H9 (cell line): ENCODE results near the gene CELF4. TPM values are rescaled to one million over a fixed set of nuclear protein-coding genes. Genes with fewer than 3 reads are reported as not detected.

Experiments used
- DNase-seq: peaks from one replicate; pipeline ENCODE4 v3.0.0-alpha.2; 2017
- H2AFZ ChIP-seq: one replicate; pipeline ENCODE4 v1.6.1; 2013; ENCODE audit warnings: mild to moderate bottlenecking, low read length, control low read depth, moderate library complexity
- H2AK5ac ChIP-seq: 2 replicates; pipeline ENCODE4 v1.6.1; 2013; ENCODE audit warnings: low read length, control low read depth, mixed read lengths; ENCODE audit not compliant: insufficient read length
- H2BK120ac ChIP-seq: one replicate; pipeline ENCODE4 v1.6.1; 2013; ENCODE audit warnings: low read depth, mild to moderate bottlenecking, low read length, control low read depth, inconsistent platforms; ENCODE audit not compliant: poor library complexity, severe bottlenecking
- H2BK12ac ChIP-seq: 2 replicates; pipeline ENCODE4 v1.6.1; 2013; ENCODE audit warnings: low read length, control low read depth, mixed read lengths, low read depth; ENCODE audit not compliant: insufficient read length
- H2BK15ac ChIP-seq: 2 replicates; pipeline ENCODE4 v1.6.1; 2013; ENCODE audit warnings: low read depth, low read length, control low read depth
- H2BK20ac ChIP-seq: one replicate; pipeline ENCODE4 v1.6.1; 2013; ENCODE audit warnings: low read depth, mild to moderate bottlenecking, low read length, control low read depth, inconsistent platforms; ENCODE audit not compliant: poor library complexity, severe bottlenecking
- H2BK5ac ChIP-seq: 2 replicates; pipeline ENCODE4 v1.6.1; 2013; ENCODE audit warnings: low read length, control low read depth, mixed read lengths; ENCODE audit not compliant: insufficient read length
- H3K14ac ChIP-seq: 2 replicates; pipeline ENCODE4 v1.6.1; 2013; ENCODE audit warnings: low read length, control low read depth; ENCODE audit not compliant: insufficient read depth
- H3K18ac ChIP-seq: 2 replicates; pipeline ENCODE4 v1.6.1; 2013; ENCODE audit warnings: low read depth, mild to moderate bottlenecking, mixed read lengths, low read length, control low read depth; ENCODE audit not compliant: insufficient read length
- H3K23ac ChIP-seq: 2 replicates; pipeline ENCODE4 v1.6.1; 2013; ENCODE audit warnings: low read length, control low read depth, mixed read lengths, low read depth; ENCODE audit not compliant: insufficient read length
- H3K23me2 ChIP-seq: 2 replicates; pipeline ENCODE4 v1.6.1; 2013; ENCODE audit warnings: low read depth, mild to moderate bottlenecking, mixed read lengths, low read length, control low read depth; ENCODE audit not compliant: insufficient read length, poor library complexity, severe bottlenecking
- H3K27ac ChIP-seq: 2 replicates; pipeline ENCODE4 v1.5.1; 2013; ENCODE audit warnings: low read length, control low read depth, mixed read lengths, low read depth; ENCODE audit not compliant: insufficient read length
- H3K27me3 ChIP-seq: 2 replicates; pipeline ENCODE4 v1.6.1; 2013; ENCODE audit warnings: low read length, control low read depth, inconsistent platforms; ENCODE audit not compliant: insufficient read depth
- H3K4ac ChIP-seq: 2 replicates; pipeline ENCODE4 v1.6.1; 2013; ENCODE audit warnings: low read depth, mild to moderate bottlenecking, control low read depth, inconsistent platforms, low read length, moderate library complexity
- H3K4me1 ChIP-seq: 2 replicates; pipeline ENCODE4 v1.6.1; 2013; ENCODE audit warnings: low read length, control low read depth, inconsistent platforms; ENCODE audit not compliant: insufficient read depth
- H3K4me2 ChIP-seq: 2 replicates; pipeline ENCODE4 v1.6.1; 2013; ENCODE audit warnings: low read length, control low read depth, mixed read lengths; ENCODE audit not compliant: insufficient read length, insufficient read depth
- H3K56ac ChIP-seq: 2 replicates; pipeline ENCODE4 v1.6.1; 2013; ENCODE audit warnings: low read depth, mild to moderate bottlenecking, mixed read lengths, low read length, control low read depth; ENCODE audit not compliant: insufficient read length
- H3K79me1 ChIP-seq: 2 replicates; pipeline ENCODE4 v1.6.1; 2013; ENCODE audit warnings: low read depth, mild to moderate bottlenecking, moderate library complexity, low read length, control low read depth, inconsistent platforms; ENCODE audit not compliant: insufficient read depth, poor library complexity, severe bottlenecking
- H3K79me2 ChIP-seq: 2 replicates; pipeline ENCODE4 v1.6.1; 2013; ENCODE audit warnings: low read length, control low read depth, inconsistent platforms; ENCODE audit not compliant: insufficient read depth
- H3K9ac ChIP-seq: 2 replicates; pipeline ENCODE4 v1.6.1; 2013; ENCODE audit warnings: low read length, control low read depth, mixed read lengths; ENCODE audit not compliant: insufficient read length; ENCODE audit errors: extremely low read depth
- H3K9me3 ChIP-seq: one replicate; pipeline ENCODE4 v1.6.1; 2013; ENCODE audit warnings: low read depth, low read length, inconsistent platforms; ENCODE audit not compliant: control insufficient read depth
- H3T11ph ChIP-seq: one replicate; pipeline ENCODE4 v1.6.1; 2013; ENCODE audit warnings: mild to moderate bottlenecking, low read length, control low read depth, inconsistent platforms
- H4K20me1 ChIP-seq: one replicate; pipeline ENCODE4 v1.6.1; 2013; ENCODE audit not compliant: control insufficient read depth, insufficient read length, insufficient read depth
- H4K5ac ChIP-seq: 2 replicates; pipeline ENCODE4 v1.6.1; 2013; ENCODE audit warnings: low read depth, mild to moderate bottlenecking, mixed read lengths, low read length, control low read depth; ENCODE audit not compliant: insufficient read length
- H4K8ac ChIP-seq: replicated peaks from 2 replicates; pipeline ENCODE4 v1.6.1; 2013; ENCODE audit warnings: low read length, control low read depth, mixed read lengths, low read depth; ENCODE audit not compliant: insufficient read length
- H4K91ac ChIP-seq: 2 replicates; pipeline ENCODE4 v1.6.1; 2013; ENCODE audit warnings: low read depth, mild to moderate bottlenecking, moderate library complexity, mixed read lengths, low read length, control low read depth; ENCODE audit not compliant: insufficient read length
- H3K27ac Mint-ChIP-seq, 3 experiments: 2 replicates in 2 of 3; 3 replicates in 1 of 3; pipeline ENCODE4 v1.8.0; 2020 to 2021; ENCODE audit warnings: mixed read lengths in 3 of 3, mild to moderate bottlenecking in 1 of 3, moderate library complexity in 1 of 3
- H3K27me3 Mint-ChIP-seq: 2 replicates; pipeline ENCODE4 v1.8.0; 2021; ENCODE audit warnings: low read depth, mild to moderate bottlenecking, moderate library complexity, mixed read lengths
- H3K36me3 Mint-ChIP-seq, 3 experiments: 2 replicates in 2 of 3; 3 replicates in 1 of 3; pipeline ENCODE4 v1.8.0; 2020 to 2021; ENCODE audit warnings: low read depth in 3 of 3, mixed read lengths in 3 of 3; ENCODE audit not compliant: insufficient read depth in 1 of 3
- H3K4me1 Mint-ChIP-seq, 2 experiments: 2 replicates each; pipeline ENCODE4 v1.8.0; 2020; ENCODE audit warnings: mixed read lengths in 2 of 2
- H3K4me3 Mint-ChIP-seq, 2 experiments: 2 replicates in 1 of 2; 3 replicates in 1 of 2; pipeline ENCODE4 v1.8.0; 2020 to 2021; ENCODE audit warnings: mild to moderate bottlenecking in 2 of 2, mixed read lengths in 2 of 2, moderate library complexity in 1 of 2
- H3K9me3 Mint-ChIP-seq, 2 experiments: 2 replicates in 1 of 2; 3 replicates in 1 of 2; pipeline ENCODE4 v1.8.0; 2020; ENCODE audit warnings: mild to moderate bottlenecking in 2 of 2, mixed read lengths in 2 of 2, moderate library complexity in 1 of 2
- CTCF ChIP-seq: fragments of 200-600 bp; sonication (generic); conservative IDR thresholded peaks from 3 replicates; pipeline ENCODE4 v1.8.0; 2021; ENCODE audit warnings: antibody characterized with exemption, mild to moderate bottlenecking
- WGBS: extraction: QIAGEN DNeasy Blood & Tissue Kit; methylation state at CpG from one replicate; pipeline ENCODE4 v1.1.7; 2013; ENCODE audit warnings: missing lambda C conversion rate, low lambda C conversion rate, mixed read lengths; ENCODE audit not compliant: insufficient read length; ENCODE audit errors: extremely low coverage; 5-methylcytosine and 5-hydroxymethylcytosine counted together
- total RNA-seq: library from RNA; stranded (reverse); gene quantifications from 2 replicates; pipeline ENCODE4 v1.2.1, GENCODE V29; 2021

CELF4 gene
- total RNA-seq, 1 experiment from 2014 or later: 1.1 TPM

- Histone ChIP-seq H2BK120ac (no peak overlapping the region), H3K4me2 (no peak overlapping the region), H4K5ac (no peak overlapping the region), H3T11ph (no peak overlapping the region), H3K4me1 (peaks cover 4% of the 10 kb centered on the region; the same call in 1 of the 2 replicates), H2BK12ac (no peak overlapping the region), H3K9ac (no peak overlapping the region), H2BK15ac (no peak overlapping the region), H3K4ac (no peak overlapping the region), H3K23ac (no peak overlapping the region), H2BK5ac (no peak overlapping the region), H4K8ac (no peak overlapping the region), H3K14ac (no peak overlapping the region), H3K56ac (no peak overlapping the region), H3K27ac (no peak overlapping the region), H2BK20ac (no peak overlapping the region), H3K18ac (no peak overlapping the region), H3K9me3 (no peaks in the 10 kb centered on the region), H4K20me1 (no peaks in the 10 kb centered on the region), H3K79me1 (no peaks in the 10 kb centered on the region), H3K27me3 (peaks cover 11% of the 10 kb centered on the region), H4K91ac (no peak overlapping the region), H2AFZ (no peak overlapping the region), H3K79me2 (no peaks in the 10 kb centered on the region), H3K23me2 (no peaks in the 10 kb centered on the region), H2AK5ac (no peak overlapping the region)
- Mint-ChIP-seq H3K4me3 (no peak overlapping the region), H3K27ac (no peak overlapping the region), H3K4me1 (peaks cover 16 to 22% of the 10 kb centered on the region in 2 experiments), H3K27me3 (peaks cover 93% of the 10 kb centered on the region), H3K36me3 (no peaks in the 10 kb centered on the region), H3K9me3 (no peaks in the 10 kb centered on the region)
- TF ChIP-seq CTCF: no peak
- WGBS: no CpG with 5 or more reads among the region's 1 CpG
- no peak for DNase-seq
These were observed 6.4 kb downstream of the CELF4 start for GRCh38 chr18:37559194-37559593.
